GM10248 (cell line): ENCODE data around the gene KLRG1.

Experiments used
- CTCF ChIA-PET: fragments of 300-600 bp; sonication (Branson Sonifier 250); formaldehyde crosslinking; extraction: SDS; loops from one replicate; lab custom pipeline; 2021; ENCODE audit warnings: antibody characterized with exemption; lab: Yijun Ruan, JAX
- POLR2A ChIA-PET: fragments of 350-650 bp; sonication (Branson Sonifier 250); formaldehyde crosslinking; extraction: SDS; loops from one replicate; lab custom pipeline; 2020; ENCODE audit warnings: antibody characterized with exemption; lab: Yijun Ruan, JAX
- DNase-seq: peaks from one replicate; pipeline ENCODE4 v3.0.0; 2012; ENCODE audit errors: extremely low spot score
- CTCF ChIP-seq: IDR thresholded peaks from 2 replicates; pipeline ENCODE4 v1.5.1; 2012; ENCODE audit warnings: mild to moderate bottlenecking, low read depth; ENCODE audit errors: extremely low read depth, missing control alignments, control extremely low read depth

The KLRG1 gene

GRCh38 chr12:8956073-8956472, 33.3 kb upstream of the KLRG1 start:
- no peak for DNase-seq
- POLR2A ChIA-PET = no interaction called here
- TF ChIP-seq CTCF = no peak
- CTCF ChIA-PET = no interaction called here

DNA sequence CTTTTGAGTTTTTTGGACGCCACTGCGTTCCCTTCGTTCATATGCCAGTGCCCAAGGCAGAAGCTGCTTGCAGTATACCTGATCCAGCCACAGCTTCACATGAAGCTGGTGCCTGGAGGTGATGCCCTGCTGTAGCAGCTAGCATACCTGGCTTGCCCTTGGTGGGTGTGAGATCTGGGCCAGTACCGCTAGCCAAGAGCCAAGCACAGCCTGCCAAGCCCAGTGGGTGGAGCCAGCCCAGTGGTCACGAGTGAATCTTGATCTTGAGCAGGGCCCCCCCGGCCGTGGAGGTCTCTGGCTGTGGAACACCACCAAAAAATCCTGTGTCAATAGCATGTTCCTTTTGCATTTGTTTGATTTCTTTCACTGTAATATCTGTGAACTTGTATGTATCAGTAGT, 32.6 kb upstream of the KLRG1 start:
- ChIA-PET CTCF (no interaction called here), POLR2A (no interaction called here)
- no peak for TF ChIP-seq CTCF
- DNase-seq = no peak

DNA sequence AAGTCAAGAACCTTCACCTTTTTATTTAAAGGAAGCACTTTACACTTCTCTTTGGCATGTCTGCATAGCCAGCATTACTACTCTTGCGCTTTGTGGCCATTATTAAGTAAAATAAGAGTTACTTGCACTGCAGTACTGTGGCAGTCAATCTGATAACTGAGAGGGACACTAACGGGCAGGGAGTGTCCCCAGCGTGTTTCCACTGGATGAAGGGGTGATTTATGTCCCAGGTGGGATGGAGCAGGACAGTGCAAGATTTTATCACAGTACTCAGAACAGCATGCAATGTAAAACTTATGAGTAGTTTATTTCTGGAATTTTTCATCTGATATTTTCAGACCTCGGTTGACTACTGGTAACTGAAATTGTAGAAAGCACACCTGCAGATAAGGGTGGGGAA, 31.8 kb upstream of the KLRG1 start:
- CTCF ChIA-PET = no interaction called here
- POLR2A ChIA-PET = no interaction called here

GRCh38 chr12:8958066-8958465, 31.3 kb upstream of the KLRG1 start:
- no peak for TF ChIP-seq CTCF
- DNase-seq = no peak
- POLR2A ChIA-PET = no interaction called here
- CTCF ChIA-PET = interaction anchor here (1.1 kb wide), 1 partner anchor 93 kb away, joined by 3 read pairs; no protein-coding TSS in a partner anchor

More for the DNA sequence above, 31.8 kb upstream of the KLRG1 start:
- DNase-seq = no peak
- TF ChIP-seq CTCF = no peak

DNA sequence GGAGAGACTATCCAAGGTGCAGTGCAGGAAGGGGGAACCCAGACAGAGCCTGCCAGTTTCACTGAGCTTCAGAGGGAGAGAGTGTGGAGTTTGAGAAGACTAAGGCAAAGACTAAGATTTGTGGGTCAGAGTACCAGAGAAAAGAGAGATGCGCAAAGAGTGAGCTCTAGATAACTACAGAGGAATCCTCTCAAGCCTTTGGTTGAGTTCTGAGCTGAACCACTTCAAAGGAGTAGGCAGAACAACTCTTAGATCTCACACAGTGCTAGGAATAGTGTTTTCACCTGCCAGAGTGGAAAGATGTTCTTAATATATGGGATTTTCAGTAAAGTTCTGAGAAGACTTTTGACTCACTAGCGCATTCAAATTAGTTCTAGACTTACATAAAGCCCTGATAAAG, 29.2 kb upstream of the KLRG1 start:
- no peak for TF ChIP-seq CTCF
- ChIA-PET POLR2A (no interaction called here), CTCF (interaction anchor here (1.3 to 1.5 kb wide), 2 partner anchors 78 to 90 kb away, joined by 4 to 5 read pairs; no protein-coding TSS in a partner anchor)
- DNase-seq = no peak

DNA sequence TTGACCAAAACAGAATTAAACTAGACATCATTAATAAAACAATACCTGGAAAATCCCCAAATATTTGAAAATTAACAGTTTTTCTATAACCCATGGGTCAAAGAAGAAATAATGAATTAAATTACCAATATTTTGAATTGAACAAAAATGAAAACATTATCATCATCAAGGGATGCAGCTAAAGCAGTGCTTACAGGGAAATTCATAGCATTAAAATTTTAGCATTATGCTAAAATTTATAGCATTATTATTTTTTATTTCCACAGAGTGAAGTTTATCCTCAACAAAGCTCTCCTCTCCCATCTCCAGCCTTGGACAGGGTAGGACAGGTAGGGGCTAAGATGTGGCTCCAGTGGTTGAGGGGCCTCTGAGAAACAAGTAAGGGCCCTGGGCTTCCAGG, 20.6 kb upstream of the KLRG1 start:
- TF ChIP-seq CTCF = no peak
- no peak for DNase-seq
- ChIA-PET POLR2A (no interaction called here), CTCF (interaction anchor here (1.6 to 2.3 kb wide), 2 partner anchors 12 to 19 kb away, joined by 3 to 5 read pairs; partner anchors contain the start of gene M6PR)
